HG03575 (cell line): ENCODE data around the gene DIP2A.

Experiments used
- ATAC-seq: cut with Tn5 transposase; IDR thresholded peaks from one replicate; pipeline ENCODE4 v1.9.1; 2021; ENCODE audit not compliant: unreplicated experiment, insufficient number of reproducible peaks, low FRiP score; ENCODE audit errors: extremely low read depth

DIP2A gene

DNA sequence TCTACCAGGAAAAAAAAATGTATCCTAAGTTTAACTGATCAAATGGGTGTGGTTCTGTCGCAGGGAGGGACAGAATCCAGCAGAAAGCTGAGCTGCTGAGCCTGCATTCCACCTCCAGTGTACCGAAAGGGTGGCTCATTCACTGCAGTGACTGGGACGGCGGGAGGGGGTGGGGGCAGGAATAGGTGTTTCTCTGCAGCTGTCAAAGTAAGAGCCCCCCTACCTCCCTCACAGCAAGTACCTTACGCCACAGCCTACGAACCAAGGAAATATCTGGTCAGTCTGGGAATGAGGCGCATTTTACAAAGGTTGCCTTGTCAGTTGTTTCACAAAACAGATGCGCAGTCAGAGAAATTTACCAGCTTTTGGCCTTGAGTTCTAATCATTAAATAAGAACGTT, 144.5 kb downstream of the DIP2A start:
- no peak for ATAC-seq

DNA sequence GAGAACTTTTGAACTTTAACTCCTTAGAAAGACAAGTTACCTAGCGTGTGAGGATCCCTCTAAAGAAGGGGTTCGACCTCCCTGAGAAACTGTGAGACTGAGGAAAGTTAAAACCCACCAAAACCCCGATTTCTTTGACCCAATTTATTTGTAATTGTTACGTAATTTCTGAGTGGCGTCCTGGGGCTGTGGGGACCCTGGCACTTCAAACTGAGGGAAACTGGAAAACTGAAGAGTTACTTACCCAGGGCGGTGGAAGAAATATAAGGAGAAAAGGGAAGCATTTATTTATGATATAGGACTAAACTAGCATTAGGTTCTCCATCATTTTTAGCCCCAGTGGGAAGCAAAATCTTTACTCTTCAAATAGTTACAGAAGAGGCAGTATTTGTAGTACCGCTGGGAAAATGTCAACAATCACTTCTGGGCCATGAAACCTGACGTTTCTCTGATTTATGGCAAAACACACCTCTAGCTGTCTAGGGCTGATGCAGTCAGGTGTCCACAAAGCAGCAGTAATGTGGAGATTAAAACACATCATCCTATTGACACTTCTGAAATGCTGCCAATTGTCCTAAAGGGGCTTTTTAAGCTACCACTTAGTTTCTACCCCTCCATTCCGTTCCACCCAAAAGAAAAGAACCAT, 145.8 kb downstream of the DIP2A start:
- ATAC-seq = no peak

DNA sequence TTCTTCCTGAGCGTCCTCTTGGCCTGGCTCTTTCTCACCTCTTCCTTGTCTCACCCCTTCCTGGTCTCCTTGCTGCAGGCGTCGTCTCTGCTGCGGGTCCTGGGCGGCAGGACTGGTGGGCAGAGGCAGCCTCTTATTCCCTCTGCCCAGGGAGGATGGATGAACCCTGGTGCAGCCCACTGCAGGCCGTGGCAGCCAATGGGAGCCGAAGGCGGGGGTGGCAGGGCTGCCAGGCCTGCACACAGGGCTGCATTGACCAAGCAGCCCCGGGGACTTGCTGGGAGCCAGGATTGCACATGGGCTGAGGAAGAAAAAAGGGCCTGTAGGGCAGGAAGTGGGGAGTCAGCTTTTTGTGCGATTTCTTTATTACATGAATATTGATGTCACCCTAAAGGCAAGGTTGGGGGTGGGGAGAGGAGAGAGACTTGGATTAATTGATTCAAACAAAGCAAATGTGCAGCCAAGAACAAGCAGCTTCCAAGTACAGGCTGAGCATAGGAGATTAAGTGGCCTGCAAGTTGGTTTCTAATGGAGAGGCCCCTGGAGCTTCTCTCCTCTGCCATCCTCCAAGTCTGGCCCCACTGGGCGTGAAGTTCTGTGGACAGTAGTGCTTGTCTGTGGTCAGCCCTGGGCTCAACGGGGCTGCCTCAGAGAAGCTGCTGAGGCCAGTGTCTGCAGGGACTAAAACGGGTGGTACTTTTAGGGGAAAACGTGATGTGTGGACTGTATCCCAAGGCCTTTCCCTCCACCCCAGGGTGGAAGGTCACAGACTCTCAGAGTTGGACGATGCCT, 146.5 kb downstream of the DIP2A start, which contains the start of gene S100B:
Gene S100B (minus strand): TSS at position 108 of the 792 bp plus-strand sequence. CDS start 2,667 bp downstream, outside the sequence.
- no peak for ATAC-seq

- ATAC-seq = no peak
These were observed 147.2 kb downstream of the DIP2A start for GRCh38 chr21:46605767-46606426.

GRCh38 chr21:46606427-46606813, 147.7 kb downstream of the DIP2A start:
- ATAC-seq = no peak

DNA sequence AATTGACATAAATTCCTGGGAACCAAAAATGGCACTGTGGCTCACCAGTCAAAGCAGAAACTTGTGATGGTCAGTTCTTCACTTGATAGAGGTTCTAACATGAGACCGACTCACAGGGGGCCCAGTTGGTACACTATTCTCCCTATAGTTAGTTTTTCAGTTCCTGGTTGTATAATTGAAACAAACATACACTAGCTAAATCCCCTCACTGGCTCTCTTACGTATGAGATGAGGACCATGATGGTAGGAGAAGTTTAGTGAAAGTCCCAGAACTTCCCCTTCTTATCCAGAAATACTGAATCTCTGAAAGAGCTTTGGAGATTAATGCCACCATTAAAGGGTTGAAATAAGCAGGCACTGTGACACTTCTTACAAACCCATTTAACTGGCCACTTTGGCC, 148.9 kb downstream of the DIP2A start:
- no peak for ATAC-seq

GRCh38 chr21:46608672-46609111, 150.0 kb downstream of the DIP2A start:
- ATAC-seq = no peak

GRCh38 chr21:46610018-46610701, 151.5 kb downstream of the DIP2A start:
- no peak for ATAC-seq

- no peak for ATAC-seq
These were observed 154.7 kb downstream of the DIP2A start for GRCh38 chr21:46613391-46613790.

GRCh38 chr21:46616050-46616449, 157.4 kb downstream of the DIP2A start:
- no peak for ATAC-seq

GRCh38 chr21:46616656-46617055, 158.0 kb downstream of the DIP2A start:
- no peak for ATAC-seq

GRCh38 chr21:46617267-46618051, 158.8 kb downstream of the DIP2A start:
- no peak for ATAC-seq

GRCh38 chr21:46618738-46619379, 160.2 kb downstream of the DIP2A start:
- ATAC-seq = no peak
